ENCODE measurements around the gene SLC9A9.
"Not testable (repeated sequence)": the region's sequence is repeated elsewhere in the genome, so short reads cannot be mapped to it uniquely, and the experiment has no call there.

Gene SLC9A9

GRCh38 chr3:143753006-143753405 is 95.3 kb downstream of the SLC9A9 start:
- DNase-seq, result no peak

- DNase-seq, result no peak
These were observed 96.6 kb downstream of the SLC9A9 start for GRCh38 chr3:143751643-143752178.

GRCh38 chr3:143750841-143751240 is 97.4 kb downstream of the SLC9A9 start:
- DNase-seq, result no peak

- DNase-seq, result no peak
These were observed 98.3 kb downstream of the SLC9A9 start for GRCh38 chr3:143749926-143750325.

GRCh38 chr3:143737065-143737464 is 111.2 kb downstream of the SLC9A9 start:
- DNase-seq, result no peak

GRCh38 chr3:143736205-143736997 is 111.9 kb downstream of the SLC9A9 start:
- no peak for DNase-seq

- DNase-seq, result no peak
These were observed 116.5 kb downstream of the SLC9A9 start for GRCh38 chr3:143731776-143732175.

GRCh38 chr3:143731320-143731719 is 116.9 kb downstream of the SLC9A9 start:
- no peak for DNase-seq

- no peak for DNase-seq
These were observed 120.9 kb downstream of the SLC9A9 start for GRCh38 chr3:143727391-143727790.

- DNase-seq, result no peak
These were observed 121.5 kb downstream of the SLC9A9 start for GRCh38 chr3:143726727-143727126.

GRCh38 chr3:143720381-143720780 is 127.9 kb downstream of the SLC9A9 start:
- DNase-seq, result no peak

GRCh38 chr3:143718463-143718862 is 129.8 kb downstream of the SLC9A9 start:
- DNase-seq, result no peak

GRCh38 chr3:143716731-143717130 is 131.5 kb downstream of the SLC9A9 start:
- DNase-seq, result no peak

- DNase-seq, result no peak
These were observed 135.7 kb downstream of the SLC9A9 start for GRCh38 chr3:143712522-143712921.

- no peak for DNase-seq
These were observed 140.4 kb downstream of the SLC9A9 start for GRCh38 chr3:143707848-143708247.

GRCh38 chr3:143700431-143700975 is 147.8 kb downstream of the SLC9A9 start:
- no peak for DNase-seq

GRCh38 chr3:143699424-143699823 is 148.8 kb downstream of the SLC9A9 start:
- no peak for DNase-seq

- no peak for DNase-seq
These were observed 149.5 kb downstream of the SLC9A9 start for GRCh38 chr3:143698682-143699303.

GRCh38 chr3:143697975-143698374 is 150.3 kb downstream of the SLC9A9 start:
- DNase-seq, result no peak

- DNase-seq, result not testable (repeated sequence)
These were observed 152.9 kb downstream of the SLC9A9 start for GRCh38 chr3:143695333-143695732.

- DNase-seq, result no peak
These were observed 154.8 kb downstream of the SLC9A9 start for GRCh38 chr3:143693506-143693905.

- DNase-seq, result no peak
These were observed 161.6 kb downstream of the SLC9A9 start for GRCh38 chr3:143686638-143687197.

- no peak for DNase-seq
These were observed 162.8 kb downstream of the SLC9A9 start for GRCh38 chr3:143685491-143685890.

GRCh38 chr3:143677430-143677829 is 170.8 kb downstream of the SLC9A9 start:
- no peak for DNase-seq

All from 8988T (cell line).